Endometrial microvascular endothelial cells (primary cell): ENCODE measurements around the gene RABGAP1L. TPM values are rescaled to one million over a fixed set of nuclear protein-coding genes. Genes with fewer than 3 reads are reported as not detected.
"Not testable (repeated sequence)": the region's sequence is repeated elsewhere in the genome, so short reads cannot be mapped to it uniquely, and the experiment has no call there.

Experiments used
- in situ Hi-C: cut with HindIII; loops from 2 replicates; pipeline ENCODE4 v1.10.0; 2017; ENCODE audit warnings: low sequenced_read_pairs, low pct_unique_long_range_greater_than_20kb; ENCODE audit errors: inconsistent ontology term
- total RNA-seq: library from RNA; depleted of rRNA; stranded (reverse); fragments of >200 nt; gene quantifications from one replicate; pipeline ENCODE4 v1.2.3, GENCODE V29; 2015; ENCODE audit errors: inconsistent ontology term

RABGAP1L gene
- total RNA-seq, 1 donor from 2014 or later, result 15.5 TPM

DNA sequence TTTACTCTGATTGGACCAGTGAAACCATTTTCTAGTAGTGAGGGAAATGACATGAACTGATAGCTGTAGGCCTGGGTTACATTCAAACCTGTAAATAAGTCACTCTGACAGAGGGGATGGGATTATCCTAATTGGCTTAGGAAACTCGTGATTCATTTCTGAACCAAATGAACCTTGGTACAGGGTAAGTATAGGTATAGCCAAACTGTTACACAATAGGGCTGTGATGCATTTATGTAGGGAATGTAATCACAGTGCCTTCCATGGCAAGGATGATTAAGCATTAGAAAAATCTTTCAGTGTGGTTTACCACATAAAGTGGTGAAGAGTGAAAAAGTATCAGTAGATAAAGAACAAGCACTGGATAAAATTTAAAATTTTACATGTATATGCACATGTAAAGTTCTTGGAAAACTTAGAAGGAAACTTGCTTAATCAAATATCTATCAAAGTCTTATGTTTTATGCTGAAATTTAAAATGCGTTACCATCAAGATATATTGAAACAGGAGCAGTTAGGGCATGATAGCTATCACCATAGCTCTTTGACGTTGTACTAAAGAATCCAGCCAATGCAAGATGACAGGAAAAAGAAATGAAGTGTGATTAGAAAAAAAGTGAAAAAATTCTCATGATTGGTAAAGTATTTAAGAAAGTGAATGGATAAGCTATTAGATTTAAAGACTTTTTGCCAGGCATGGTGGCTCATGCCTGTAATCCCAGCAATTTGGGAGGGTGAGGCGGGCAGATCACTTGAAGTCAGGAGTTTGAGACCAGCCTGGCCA lies 63.0 kb downstream of the RABGAP1L start:
- in situ Hi-C loops, result no loop called here

DNA sequence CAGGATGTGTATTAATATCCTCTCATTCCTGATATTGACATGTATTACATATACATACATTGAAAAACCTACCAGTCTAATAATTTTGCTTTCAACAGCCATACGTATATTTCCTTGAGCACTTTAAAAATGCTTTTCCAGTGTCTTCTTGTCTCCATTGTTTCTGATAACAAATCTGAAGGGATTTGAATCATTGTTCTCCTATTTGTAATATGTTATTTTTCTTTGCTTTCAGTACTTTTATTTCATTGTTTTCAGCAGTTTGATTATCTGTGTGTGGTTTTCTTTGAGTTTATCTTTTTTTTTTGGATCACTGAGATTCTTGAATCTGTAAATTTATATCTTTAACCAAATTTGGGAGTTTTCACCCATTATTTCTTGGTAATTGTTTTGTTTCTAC lies 65.3 kb downstream of the RABGAP1L start:
- in situ Hi-C loops, result no loop called here

DNA sequence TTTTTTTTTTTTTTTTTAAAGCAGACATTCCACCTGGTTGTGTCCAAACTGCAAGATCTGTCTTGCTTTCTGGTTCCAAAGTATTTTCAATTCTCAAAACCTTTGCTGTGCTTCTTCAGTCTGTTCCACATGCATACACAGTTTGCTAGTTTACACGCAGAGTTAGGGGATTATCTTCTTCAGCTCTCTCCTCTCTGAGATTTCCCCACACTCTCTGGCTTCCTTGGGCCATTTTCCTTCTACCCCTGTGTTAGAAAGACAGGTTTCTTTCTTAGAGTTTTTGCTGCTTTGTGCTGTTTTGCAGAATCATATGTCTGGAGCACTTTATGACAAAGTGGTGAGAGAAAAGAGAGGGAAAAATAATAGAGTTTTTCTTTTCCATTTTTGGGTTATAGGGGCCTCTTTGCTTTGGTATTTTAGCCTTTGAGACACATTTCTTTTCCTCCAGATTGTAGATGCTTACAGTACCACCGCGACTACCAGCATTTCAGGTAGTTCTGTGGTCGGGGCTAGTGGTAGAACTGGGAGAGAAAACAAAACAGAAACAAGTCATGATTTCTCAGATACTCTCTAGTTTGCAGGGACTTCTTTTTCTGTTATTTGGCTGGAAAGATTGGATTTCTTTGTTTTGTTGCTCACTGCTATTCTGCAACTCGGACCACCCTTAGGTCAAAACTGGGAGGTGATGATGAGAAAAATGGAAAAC lies 66.3 kb downstream of the RABGAP1L start:
- in situ Hi-C loops, result no loop called here

DNA sequence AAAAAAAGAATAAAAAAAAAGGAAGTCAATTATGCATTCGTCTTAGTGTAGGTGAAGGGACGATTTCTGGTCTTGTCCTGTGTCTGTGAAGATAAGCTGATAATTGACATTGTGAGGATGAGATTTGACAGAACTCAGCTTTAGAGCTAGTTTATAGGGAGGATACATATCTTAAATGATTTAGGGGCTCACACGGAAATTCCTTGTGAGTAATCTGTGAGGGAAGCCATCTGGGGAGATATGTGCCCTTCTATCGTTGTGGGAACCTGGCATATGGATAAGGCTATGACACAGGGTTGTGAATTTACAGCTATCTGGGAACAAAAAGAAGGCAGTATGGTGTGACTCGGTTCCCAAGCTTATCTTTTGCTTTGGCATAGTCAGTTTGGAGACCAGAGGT lies 71.1 kb downstream of the RABGAP1L start:
- in situ Hi-C loops, result no loop called here

DNA sequence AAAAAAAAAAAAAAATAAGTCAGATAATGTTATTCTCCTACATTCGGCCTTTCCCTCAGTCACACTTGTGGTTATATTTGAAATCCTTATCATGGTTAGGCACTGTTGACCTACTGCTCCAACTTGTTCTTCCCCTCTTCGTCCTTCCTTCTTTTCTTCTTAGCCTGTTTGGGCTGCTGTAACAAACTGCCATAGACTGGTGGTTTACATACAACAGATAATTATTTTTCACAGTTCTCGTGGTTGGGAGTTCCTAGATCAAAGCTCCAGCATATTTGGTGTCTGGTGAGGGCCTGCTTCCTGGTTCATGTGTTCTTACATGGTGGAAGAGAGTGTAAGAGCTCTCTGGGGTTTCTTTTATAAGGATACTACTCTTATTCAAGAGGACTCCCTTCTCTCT lies 73.4 kb downstream of the RABGAP1L start:
- in situ Hi-C loops, result no loop called here

DNA sequence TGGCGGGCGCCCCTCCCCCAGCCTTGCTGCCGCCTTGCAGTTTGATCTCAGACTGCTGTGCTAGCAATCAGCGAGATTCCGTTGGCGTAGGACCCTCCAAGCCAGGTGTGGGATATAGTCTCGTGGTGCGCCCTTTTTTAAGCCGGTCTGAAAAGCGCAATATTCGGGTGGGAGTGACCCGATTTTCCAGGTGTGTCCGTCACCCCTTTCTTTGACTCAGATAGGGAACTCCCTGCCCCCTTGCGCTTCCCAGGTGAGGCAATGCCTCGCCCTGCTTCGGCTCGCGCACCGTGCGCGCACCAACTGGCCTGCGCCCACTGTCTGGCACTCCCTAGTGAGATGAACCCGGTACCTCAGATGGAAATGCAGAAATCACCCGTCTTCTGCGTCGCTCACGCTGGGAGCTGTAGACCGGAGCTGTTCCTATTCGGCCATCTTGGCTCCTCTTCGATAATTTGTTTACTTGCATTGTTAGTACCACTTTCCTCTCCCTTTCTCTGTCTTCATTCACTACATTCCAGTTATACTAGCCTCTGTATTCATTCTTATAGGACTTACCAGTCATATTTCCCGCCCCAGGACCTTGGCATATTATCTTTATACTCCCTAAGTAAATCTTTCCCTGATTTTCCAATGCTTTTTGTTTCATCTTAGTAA lies 79.7 kb downstream of the RABGAP1L start:
- in situ Hi-C loops, result not testable (repeated sequence)

DNA sequence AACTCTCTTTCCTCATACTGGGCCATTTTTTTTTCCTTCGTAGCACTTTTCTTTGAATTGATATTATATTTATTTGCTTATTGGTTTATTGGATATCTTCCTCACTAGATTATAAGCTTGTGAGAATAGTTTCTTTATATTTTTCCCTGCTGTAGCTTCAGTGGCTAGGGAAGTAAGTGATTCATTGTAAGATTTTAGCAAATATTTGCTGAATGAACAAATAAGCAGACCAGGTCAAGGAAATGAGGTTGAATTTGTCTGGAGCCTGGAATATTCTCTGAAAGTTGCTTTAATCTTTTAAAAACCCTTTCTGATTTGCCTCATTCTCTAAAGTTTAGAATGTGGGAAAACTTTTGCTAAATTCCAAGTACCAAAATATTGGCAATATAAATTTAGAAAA lies 80.2 kb downstream of the RABGAP1L start:
- in situ Hi-C loops, result no loop called here

DNA sequence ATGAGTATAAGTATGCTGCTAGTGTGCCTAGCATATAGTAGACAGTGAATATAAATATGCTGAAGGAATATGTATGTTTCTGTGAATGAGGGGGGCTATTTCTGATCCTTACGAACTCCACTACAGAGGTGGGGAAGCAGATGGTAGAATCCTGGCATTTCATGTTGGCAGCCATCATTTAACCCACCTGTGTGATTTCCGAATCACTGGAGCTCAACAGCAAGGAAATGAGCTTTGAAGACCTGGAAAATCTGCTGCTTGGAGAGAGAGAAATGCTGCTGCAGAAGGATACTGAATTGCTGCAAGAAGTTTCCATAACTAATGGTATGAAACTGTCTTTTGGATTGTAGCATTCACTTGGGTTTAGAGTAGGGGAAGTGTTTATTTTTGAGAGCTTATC lies 83.5 kb downstream of the RABGAP1L start:
- in situ Hi-C loops, result no loop called here

DNA sequence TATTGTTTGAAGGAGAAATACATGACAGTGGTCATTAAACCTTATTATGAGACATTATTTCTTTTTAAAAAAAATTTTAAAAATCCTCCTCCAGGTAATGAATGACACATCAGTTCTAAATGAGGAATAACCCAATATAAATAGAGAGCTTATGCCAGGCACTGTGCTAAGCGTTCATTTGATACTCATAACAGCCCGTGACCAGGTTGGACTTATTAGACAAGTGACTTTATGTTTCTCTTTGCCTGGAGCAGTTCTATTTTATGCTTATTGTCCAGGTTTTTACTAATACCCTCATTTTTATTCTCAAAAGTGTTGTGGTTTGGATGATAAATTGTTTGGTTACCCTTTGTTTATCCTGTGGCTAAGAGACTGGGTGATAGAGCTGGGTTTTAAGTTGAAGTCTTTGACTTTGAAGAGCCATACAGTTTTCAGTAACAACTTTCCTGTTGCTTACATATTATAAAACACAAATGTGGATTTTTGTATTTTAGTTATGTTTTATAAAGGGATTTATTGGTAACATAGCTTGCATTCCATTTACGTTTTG lies 84.2 kb downstream of the RABGAP1L start:
- in situ Hi-C loops, result no loop called here

DNA sequence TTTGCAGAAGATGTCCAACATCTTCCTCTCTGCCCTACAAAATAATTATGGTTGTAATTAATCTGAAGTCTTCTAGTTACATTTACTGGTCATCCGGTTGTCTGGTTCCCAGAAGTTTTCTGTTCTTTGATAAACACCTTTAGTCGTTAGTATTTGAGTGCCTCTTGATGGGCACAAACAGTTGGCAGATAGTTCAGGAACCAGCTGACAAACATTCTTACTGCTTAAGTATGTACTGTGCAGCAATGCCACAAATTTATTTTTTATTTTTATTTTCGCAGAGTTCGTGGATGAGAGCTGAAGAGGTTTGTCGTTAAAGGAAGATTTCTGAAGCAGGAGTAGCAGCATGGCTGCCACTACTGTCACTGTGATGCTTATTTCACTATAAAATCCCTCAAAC lies 84.7 kb downstream of the RABGAP1L start:
- in situ Hi-C loops, result no loop called here

DNA sequence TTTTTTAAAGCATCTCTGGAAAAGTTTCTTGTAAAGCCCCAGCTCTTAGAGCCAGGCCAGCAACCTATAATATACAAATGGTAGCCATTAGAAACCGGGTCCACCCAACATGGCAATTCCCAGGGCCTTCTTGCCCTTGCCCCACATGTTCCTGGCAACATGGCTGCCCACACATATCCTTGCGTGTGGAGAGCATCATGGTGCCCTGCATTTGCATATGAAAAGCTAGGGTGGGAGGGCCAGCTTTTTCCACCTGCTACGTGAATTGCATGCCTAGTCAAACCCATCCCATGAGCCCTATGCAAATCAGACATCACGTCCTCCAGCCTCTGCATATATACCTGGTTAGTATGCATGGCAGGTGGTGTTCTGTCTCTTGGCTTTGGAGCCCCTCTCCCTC lies 88.2 kb downstream of the RABGAP1L start:
- in situ Hi-C loops, result no loop called here

DNA sequence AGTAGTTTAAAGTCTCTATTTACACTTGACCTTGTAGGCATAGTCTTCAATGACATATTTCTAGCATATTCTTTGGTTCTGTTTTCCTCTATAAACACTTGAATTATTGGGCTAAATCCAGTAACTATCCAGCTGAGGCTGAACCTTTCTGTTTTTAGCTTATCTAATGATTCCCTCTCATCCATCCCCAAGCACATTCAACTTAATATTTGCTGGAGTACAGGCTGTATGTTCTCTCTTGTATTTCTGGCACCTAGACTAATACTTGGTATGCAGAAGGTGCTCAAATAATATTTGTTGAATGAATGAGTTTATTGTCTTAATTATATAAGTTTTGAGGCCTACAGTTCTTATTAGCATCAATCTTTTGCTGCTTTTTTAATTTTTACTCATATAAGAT lies 88.7 kb downstream of the RABGAP1L start:
- in situ Hi-C loops, result no loop called here

DNA sequence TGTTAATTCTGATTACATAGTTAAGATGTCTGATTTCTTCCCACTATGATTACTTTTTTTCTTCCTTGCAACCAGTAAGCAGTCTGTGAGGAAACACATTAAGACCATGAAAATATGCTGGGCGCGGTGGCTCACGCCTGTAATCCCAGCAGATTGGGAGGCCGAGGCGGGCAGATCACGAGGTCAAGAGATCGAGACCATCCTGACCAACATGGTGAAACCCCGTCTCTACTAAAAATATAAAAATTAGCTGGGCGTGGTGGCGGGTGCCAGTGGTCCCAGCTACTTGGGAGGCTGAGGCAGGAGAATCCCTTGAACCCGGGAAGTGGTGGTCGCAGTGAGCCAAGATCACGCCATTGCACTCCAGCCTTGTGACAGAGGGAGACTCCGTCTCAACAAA lies 97.1 kb downstream of the RABGAP1L start:
- in situ Hi-C loops, result loop anchor here (25.0 kb wide), 1 partner anchor 481 kb away; no protein-coding TSS in a partner anchor

DNA sequence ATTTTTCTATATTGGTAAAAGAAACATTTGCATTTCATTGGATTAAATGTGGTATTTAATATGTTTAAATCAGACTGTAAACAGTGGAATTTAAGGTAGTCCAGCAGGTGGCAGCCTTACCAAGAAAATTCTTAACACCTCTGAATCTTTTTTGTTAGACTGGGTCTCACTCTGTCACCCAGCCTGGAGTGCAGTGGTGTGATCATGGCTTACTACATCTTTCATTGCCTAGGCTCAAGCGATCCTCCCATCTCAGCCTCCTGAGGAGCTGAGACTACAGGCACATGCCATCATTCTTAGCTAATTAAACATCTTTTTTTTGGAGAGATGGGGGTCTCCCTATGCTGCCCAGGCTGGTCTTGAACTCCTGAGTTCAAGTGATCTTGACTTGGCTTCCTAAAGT lies 98.8 kb downstream of the RABGAP1L start:
- in situ Hi-C loops, result loop anchor here (25.0 kb wide), 1 partner anchor 479 kb away; no protein-coding TSS in a partner anchor

DNA sequence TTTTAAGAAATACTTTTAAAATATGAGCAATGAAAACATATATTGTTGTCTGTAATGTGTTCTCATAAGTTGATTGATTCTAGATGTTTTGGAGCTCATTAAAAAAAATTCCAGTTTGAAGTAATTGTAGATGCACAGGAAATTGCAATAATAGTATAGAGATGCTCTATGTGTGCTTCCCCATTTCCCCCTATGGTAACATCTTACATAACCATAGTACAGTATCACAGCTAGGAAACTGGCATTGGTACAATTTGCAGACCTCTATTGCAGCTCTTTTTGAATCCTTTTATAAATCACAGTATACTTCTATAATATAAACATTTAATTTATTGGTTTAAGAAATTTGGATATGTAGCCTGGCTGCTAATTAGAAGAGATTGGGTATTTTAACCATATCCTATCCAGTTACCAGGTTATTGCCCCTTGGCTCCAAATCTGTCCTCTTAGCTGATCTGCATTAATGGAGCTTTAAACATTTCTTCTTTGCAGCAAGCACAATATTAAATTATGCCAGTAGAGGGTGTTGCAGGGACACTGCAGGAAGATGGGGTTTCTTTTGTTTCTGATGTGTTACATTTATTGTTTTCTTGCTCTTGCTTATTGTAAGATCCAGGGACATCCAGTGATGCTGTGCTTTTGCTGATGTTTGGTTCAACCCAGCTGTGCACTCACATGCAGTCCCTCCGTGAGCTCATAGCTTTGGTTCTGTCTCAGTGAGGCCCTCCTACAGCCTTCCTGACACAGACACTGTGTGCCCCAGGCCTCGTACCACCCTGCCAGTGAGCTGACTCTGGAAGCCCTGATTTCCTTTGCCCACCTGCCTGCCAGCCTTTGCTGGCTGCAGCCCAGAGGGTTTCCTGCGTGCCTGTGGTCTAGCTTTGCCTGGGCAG lies 103.3 kb downstream of the RABGAP1L start:
- in situ Hi-C loops, result loop anchor here (25.0 kb wide), 1 partner anchor 475 kb away; no protein-coding TSS in a partner anchor

DNA sequence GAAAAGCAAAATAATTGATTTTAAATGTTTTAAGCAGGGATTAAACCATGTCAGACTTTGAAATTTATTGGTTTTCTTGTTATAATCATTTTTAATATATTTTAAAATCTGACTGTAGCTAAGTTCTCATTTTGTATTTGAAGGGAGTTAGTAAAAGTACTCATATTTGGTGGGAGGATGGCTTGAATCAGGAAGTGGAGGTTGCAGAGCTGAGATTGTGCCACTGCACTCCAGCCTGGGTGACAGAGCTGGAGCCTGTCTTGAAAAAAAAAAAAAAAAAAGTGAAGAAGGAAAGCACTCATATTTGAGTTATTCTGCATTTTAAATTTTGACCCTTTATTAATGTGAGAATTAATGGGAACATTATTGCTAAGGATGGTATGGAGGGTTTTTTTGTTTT lies 106.0 kb downstream of the RABGAP1L start:
- in situ Hi-C loops, result loop anchor here (25.0 kb wide), 1 partner anchor 472 kb away; no protein-coding TSS in a partner anchor

DNA sequence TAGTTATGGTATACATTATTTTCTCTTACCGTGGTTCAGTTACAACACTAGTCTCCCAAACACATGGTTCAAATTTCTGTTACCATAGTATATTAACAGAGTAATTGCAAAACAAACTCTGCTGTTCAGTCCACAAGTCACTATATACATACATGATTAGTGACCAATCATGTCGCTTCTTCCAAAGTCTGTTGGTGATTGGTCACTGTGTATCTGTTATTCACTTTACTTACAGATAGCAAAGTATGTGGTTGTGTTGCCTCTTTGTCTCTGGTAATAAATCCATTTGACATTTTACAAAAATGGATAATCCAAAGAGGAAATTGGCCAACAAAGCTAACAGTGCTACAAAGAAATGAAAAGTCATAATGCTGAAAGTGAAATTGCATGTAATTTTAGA lies 107.2 kb downstream of the RABGAP1L start:
- in situ Hi-C loops, result loop anchor here (25.0 kb wide), 1 partner anchor 471 kb away; no protein-coding TSS in a partner anchor

DNA sequence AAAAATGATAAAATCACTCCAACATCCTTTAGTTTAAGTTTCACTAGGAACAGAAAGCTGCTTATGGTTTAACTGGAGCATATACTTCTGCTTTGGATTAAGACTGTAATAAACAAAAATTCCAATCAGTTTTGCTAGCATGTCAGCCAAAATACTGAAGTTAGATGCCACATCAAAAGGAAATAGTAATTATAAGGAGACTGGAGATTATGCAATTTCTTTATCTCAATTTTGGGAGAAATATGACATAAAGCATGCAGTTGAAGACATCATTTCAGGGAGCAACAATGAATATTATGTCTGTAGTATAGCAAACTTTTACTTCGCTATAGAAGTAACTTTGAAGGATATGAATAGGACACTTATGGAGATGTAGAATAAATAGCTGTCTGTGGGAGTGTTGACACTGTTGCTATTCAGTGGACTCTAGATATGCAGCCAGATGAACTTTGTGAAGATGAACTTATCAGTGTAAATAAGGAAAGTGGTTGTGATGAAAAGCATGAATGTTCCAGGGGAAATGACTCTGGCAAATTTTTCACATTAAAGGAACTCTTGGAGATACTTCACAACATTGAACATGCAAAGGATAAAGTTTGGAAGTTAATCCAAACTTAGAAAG lies 107.8 kb downstream of the RABGAP1L start:
- in situ Hi-C loops, result loop anchor here (25.0 kb wide), 1 partner anchor 470 kb away; no protein-coding TSS in a partner anchor
